ENCODE results near the gene NPAS1. TPM values are rescaled to one million over a fixed set of nuclear protein-coding genes. Genes with fewer than 3 reads are reported as not detected.
A peak's percentile ranks its signal among the peaks of the same experiment; 100 is the strongest.

Gene NPAS1
- polyA plus RNA-seq, 1 donor from 2014 or later, result not detected

DNA sequence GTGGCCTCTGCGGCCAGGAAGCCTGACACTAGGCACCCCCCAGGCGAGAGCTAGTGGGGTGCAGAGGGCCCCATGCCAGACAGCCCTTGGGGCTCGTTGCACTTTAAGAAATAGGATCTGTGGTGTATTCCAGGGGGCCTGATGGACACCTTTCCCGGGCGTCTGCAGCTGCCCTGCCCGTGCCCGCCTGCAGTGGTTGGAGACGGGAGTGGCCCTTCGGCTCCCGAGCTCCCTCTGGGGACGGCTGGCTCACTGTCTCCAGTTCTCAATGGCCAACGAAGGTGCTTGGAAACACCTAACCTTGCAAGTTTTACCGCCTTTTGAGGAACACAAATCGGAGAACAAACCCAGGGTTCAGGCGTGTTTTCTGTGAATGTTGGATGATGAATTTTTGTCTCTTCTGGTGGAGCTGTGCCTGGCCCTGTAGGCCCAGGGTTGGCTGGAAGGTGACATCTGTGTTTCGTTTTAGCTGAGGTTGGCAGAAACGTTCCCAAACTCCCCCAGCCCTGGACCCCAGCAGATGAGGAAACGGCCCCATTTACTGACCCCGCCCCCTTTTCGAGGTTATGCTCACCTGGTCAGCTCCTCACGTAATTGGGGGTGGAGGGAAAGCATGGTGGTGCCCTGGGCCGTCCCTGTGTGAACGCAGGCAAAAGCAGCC is 17.4 kb upstream of the NPAS1 start:
- no peaks in the 10 kb centered on the region for H4K20me1 ChIP-seq (ENCODE audit: insufficient read depth)
- no peak overlapping the region for H3K4me2 ChIP-seq (ENCODE audit: low read length)
- H3F3A ChIP-seq (ENCODE audit: insufficient read depth, low read length, poor library complexity, severe bottlenecking), result no peaks in the 10 kb centered on the region
- no peak overlapping the region for H3K27ac ChIP-seq (ENCODE audit: low read length)
- no peak for TF ChIP-seq CTCF (IDR thresholded peaks at IDR 0.05; ENCODE audit: poor library complexity, severe bottlenecking)
- TF ChIP-seq MXI1 (conservative IDR thresholded peaks at IDR 0.05; ENCODE audit: poor library complexity, severe bottlenecking), result no peak
- TF ChIP-seq POLR2AphosphoS5 (IDR thresholded peaks at IDR 0.05), result no peak
- TF ChIP-seq EP300 (conservative IDR thresholded peaks at IDR 0.05; ENCODE audit: poor library complexity, severe bottlenecking), result no peak
- no peak for TF ChIP-seq TAF1 (IDR thresholded peaks at IDR 0.05; ENCODE audit: low read depth)
- no peak for TF ChIP-seq EZH2 (IDR thresholded peaks at IDR 0.05; ENCODE audit: borderline replicate concordance, insufficient read depth, low read length, poor library complexity, severe bottlenecking)
- no peak for TF ChIP-seq REST (IDR thresholded peaks at IDR 0.05; ENCODE audit: borderline replicate concordance)
- no peak for TF ChIP-seq RAD21 (conservative IDR thresholded peaks at IDR 0.05)
- no peaks in the 10 kb centered on the region for H3K27me3 ChIP-seq (ENCODE audit: insufficient read depth, low read depth, low read length)
- no peak overlapping the region for H2AFZ ChIP-seq (ENCODE audit: low read depth, low read length)
- H3K9me3 ChIP-seq (ENCODE audit: low read length), result no peaks in the 10 kb centered on the region
- no peaks in the 10 kb centered on the region for H3K9me2 ChIP-seq (ENCODE audit: insufficient read depth, low read length)
- no peak overlapping the region for H3K9ac ChIP-seq (ENCODE audit: low read length)
- peaks cover 12% of the 10 kb centered on the region for H3K36me3 ChIP-seq (ENCODE audit: insufficient read depth, low read length)
- no peak overlapping the region for H3K4me3 ChIP-seq (ENCODE audit: low read length)
- H3K79me2 ChIP-seq (replicated peaks; ENCODE audit: insufficient read depth, low read length), result no peaks in the 10 kb centered on the region

- H3K27ac ChIP-seq (ENCODE audit: low read length), result no peak overlapping the region
- no peak overlapping the region for H3K4me3 ChIP-seq (ENCODE audit: low read length)
- TF ChIP-seq CTCF (IDR thresholded peaks at IDR 0.05; ENCODE audit: poor library complexity, severe bottlenecking) (no peak), POLR2AphosphoS5 (IDR thresholded peaks at IDR 0.05) (peak; percentile 8)
- H2AFZ ChIP-seq (ENCODE audit: low read depth, low read length), result no peak overlapping the region
- no peak overlapping the region for H3K4me2 ChIP-seq (ENCODE audit: low read length)
- H3K9me3 ChIP-seq (ENCODE audit: low read length), result no peaks in the 10 kb centered on the region
- H3K9me2 ChIP-seq (ENCODE audit: insufficient read depth, low read length), result no peaks in the 10 kb centered on the region
- H4K20me1 ChIP-seq (ENCODE audit: insufficient read depth), result no peaks in the 10 kb centered on the region
- H3K9ac ChIP-seq (ENCODE audit: low read length), result no peak overlapping the region
- no peaks in the 10 kb centered on the region for H3F3A ChIP-seq (ENCODE audit: insufficient read depth, low read length, poor library complexity, severe bottlenecking)
- H3K36me3 ChIP-seq (ENCODE audit: insufficient read depth, low read length), result peaks cover 12% of the 10 kb centered on the region
- H3K27me3 ChIP-seq (ENCODE audit: insufficient read depth, low read depth, low read length), result no peaks in the 10 kb centered on the region
- no peaks in the 10 kb centered on the region for H3K79me2 ChIP-seq (replicated peaks; ENCODE audit: insufficient read depth, low read length)
Measured at GRCh38 chr19:47002853-47003610, 16.6 kb upstream of the NPAS1 start.

All from neural cell (in vitro differentiated cells).